ENCODE data around the gene JAM3.

- no peak for TF ChIP-seq CTCF (conservative IDR thresholded peaks at IDR 0.05)
- no peak for TF ChIP-seq EZH2 (IDR thresholded peaks at IDR 0.05; ENCODE audit: low read depth)
Measured at GRCh38 chr11:134026655-134027343, 42.1 kb upstream of the JAM3 start.
